Measurements from ENCODE around the gene DDIT4.
"Not testable (repeated sequence)": the region's sequence is repeated elsewhere in the genome, so short reads cannot be mapped to it uniquely, and the experiment has no call there.

DDIT4 gene

DNA sequence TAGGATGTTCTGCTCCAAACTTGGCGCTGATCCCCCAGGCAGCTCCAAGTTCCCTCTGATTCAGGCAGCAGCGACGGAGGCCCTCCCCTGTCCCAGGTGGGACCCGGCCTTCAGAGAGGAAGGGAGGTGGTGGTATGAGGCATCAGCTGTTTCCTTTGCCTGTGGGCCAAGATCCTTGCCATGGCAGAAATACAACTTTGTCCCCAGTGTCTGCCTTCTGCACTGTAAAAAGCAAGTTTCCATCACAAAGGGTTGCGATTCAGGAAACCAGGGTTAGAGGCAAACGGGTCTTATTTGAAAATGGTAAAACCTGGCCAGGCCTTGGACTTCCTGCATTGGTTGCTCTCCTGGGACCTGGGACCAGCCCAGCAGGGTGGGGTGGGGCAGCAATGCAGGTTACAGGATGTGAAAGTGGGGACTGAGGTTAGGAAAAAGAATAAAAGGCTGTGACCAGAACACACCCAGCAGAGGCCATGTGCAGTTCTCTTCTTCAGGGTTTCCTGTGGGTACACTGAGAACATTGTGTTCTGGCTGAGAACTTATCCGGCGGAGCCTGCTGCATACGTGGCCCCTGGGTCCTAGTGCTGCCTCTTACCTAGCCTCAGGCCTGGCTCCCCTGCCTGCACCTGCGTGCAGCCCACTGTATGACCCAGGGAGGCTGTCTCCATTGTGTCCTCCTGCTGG is 25.1 kb upstream of the DDIT4 start (continued):
- TF ChIP-seq ZNF565 (CRISPR knock-in tag; conservative IDR thresholded peaks at IDR 0.05; ENCODE audit: low read depth) = no peak
- TF ChIP-seq, protein P1, sequence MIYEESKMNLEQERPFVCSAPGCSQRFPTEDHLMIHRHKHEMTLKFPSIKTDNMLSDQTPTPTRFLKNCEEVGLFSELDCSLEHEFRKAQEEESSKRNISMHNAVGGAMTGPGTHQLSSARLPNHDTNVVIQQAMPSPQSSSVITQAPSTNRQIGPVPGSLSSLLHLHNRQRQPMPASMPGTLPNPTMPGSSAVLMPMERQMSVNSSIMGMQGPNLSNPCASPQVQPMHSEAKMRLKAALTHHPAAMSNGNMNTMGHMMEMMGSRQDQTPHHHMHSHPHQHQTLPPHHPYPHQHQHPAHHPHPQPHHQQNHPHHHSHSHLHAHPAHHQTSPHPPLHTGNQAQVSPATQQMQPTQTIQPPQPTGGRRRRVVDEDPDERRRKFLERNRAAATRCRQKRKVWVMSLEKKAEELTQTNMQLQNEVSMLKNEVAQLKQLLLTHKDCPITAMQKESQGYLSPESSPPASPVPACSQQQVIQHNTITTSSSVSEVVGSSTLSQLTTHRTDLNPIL (CRISPR knock-in tag; IDR thresholded peaks at IDR 0.05; ENCODE audit: low read depth) = no peak

DNA sequence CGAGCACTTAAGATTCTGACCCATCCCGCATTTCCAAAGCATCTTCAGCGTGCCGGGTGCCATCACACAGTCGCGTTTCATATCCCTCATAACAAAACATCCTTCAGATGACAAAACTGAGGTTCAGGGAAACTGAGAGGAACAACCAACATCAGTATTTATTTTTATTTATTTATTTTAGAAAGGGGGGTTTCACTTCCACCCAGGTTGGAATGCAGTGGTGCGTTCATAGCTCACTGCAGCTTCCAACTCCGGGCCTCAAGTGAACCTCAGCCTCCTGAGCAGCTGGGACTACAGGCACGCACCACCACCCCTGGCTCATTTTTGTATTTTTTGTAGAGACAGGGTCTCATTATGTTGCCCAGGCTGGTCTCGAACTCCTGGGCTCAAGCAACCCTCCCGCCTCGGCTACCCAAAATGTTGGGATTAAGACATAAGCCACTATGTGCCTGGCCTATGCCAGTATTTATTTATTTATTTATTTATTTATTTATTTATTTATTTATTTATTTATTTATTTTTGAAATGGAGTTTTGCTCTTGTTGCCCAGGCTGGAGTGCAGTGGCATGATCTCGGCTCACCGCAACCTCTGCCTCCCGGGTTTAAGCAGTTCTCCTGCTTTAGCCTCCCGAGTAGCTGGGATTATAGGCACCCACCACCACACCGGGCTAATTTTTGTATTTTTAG is 24.4 kb upstream of the DDIT4 start:
- ATAC-seq = not testable (repeated sequence)

DNA sequence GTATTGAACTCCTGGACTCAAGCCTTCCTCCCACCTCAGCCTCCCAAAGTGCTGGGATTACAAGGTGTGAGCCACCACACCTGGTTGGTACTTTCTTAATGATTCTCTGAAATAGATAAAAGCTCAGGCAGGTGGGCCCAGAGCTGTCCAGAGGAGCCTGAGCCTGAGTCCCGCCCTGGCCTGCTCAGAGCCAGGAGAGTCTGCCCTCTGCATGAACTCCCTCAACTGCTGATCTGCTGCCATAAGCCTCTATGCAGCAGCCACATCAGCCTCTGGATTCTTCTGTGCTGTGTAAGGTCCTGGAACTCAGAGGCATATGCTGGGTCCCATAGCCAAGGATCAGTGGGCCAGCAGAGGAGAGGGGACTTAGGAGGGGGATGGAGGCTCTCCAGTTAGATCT is 23.1 kb upstream of the DDIT4 start:
- TF ChIP-seq, protein P2, sequence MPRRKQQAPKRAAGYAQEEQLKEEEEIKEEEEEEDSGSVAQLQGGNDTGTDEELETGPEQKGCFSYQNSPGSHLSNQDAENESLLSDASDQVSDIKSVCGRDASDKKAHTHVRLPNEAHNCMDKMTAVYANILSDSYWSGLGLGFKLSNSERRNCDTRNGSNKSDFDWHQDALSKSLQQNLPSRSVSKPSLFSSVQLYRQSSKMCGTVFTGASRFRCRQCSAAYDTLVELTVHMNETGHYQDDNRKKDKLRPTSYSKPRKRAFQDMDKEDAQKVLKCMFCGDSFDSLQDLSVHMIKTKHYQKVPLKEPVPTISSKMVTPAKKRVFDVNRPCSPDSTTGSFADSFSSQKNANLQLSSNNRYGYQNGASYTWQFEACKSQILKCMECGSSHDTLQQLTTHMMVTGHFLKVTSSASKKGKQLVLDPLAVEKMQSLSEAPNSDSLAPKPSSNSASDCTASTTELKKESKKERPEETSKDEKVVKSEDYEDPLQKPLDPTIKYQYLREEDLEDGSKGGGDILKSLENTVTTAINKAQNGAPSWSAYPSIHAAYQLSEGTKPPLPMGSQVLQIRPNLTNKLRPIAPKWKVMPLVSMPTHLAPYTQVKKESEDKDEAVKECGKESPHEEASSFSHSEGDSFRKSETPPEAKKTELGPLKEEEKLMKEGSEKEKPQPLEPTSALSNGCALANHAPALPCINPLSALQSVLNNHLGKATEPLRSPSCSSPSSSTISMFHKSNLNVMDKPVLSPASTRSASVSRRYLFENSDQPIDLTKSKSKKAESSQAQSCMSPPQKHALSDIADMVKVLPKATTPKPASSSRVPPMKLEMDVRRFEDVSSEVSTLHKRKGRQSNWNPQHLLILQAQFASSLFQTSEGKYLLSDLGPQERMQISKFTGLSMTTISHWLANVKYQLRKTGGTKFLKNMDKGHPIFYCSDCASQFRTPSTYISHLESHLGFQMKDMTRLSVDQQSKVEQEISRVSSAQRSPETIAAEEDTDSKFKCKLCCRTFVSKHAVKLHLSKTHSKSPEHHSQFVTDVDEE (CRISPR knock-in tag; IDR thresholded peaks at IDR 0.05) = no peak
- ATAC-seq = peak; percentile 81

DNA sequence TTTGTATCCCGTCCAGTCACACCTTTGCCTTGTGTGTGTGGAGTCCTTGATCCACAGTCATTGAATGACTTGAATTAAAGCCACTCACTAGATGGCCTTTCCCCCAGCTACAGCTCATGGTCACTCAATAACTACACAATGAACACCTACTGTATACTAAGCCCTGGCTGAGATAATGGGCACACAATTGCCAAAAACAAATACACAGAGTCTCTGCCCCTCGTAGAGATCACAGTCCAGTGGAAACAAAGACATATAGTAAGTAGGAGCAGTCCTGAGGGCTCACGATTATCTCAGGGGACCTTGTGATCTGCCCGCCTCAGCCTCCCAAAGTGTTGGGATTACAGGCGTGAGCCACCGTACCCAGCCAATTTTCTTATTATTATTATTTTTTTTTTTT is 22.1 kb upstream of the DDIT4 start:
- TF ChIP-seq, protein P2 (CRISPR knock-in tag; IDR thresholded peaks at IDR 0.05) = no peak
- TF ChIP-seq ZFP3 (CRISPR knock-in tag; IDR thresholded peaks at IDR 0.05) (no peak), OSR1 (CRISPR knock-in tag; IDR thresholded peaks at IDR 0.05) (no peak), ZC3H10 (CRISPR knock-in tag; IDR thresholded peaks at IDR 0.05) (no peak), TOX (CRISPR knock-in tag; IDR thresholded peaks at IDR 0.05; ENCODE audit: borderline replicate concordance) (no peak), ZFP30 (CRISPR knock-in tag; IDR thresholded peaks at IDR 0.05) (no peak), TCF4 (CRISPR knock-in tag; IDR thresholded peaks at IDR 0.05; ENCODE audit: borderline replicate concordance) (no peak), ZNF565 (CRISPR knock-in tag; conservative IDR thresholded peaks at IDR 0.05; ENCODE audit: low read depth) (no peak), RARB (CRISPR knock-in tag; IDR thresholded peaks at IDR 0.05) (no peak), PPARA (CRISPR knock-in tag; IDR thresholded peaks at IDR 0.05; ENCODE audit: borderline replicate concordance) (no peak), ISL1 (CRISPR knock-in tag; IDR thresholded peaks at IDR 0.05) (no peak), SNAI2 (CRISPR knock-in tag; IDR thresholded peaks at IDR 0.05) (no peak), GLIS3 (CRISPR knock-in tag; IDR thresholded peaks at IDR 0.05) (no peak), BACH2 (CRISPR knock-in tag; IDR thresholded peaks at IDR 0.05; ENCODE audit: borderline replicate concordance) (no peak)
- TF ChIP-seq, protein P1 (CRISPR knock-in tag; IDR thresholded peaks at IDR 0.05; ENCODE audit: low read depth) = no peak
- ATAC-seq = no peak

DNA sequence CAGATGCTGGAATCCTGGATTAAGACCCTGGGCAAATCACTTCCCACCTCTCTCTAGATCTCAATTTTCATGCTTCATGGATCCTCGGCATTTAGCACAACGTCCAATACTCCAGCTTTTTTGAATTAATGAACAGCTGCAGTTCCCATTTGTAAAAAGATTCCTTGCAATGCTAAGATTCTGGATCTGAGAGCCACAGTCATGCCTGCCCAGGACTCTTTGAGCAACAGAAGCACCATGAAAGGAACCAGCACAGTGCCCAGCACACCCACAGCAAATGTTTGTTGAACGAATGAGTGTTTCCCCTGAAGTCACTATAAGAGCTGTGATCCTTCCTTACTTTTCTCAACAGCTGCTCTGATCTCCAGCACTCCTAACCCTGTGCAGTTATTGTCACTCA is 20.8 kb upstream of the DDIT4 start:
- ATAC-seq = no peak
- no peak for TF ChIP-seq TOX (CRISPR knock-in tag; IDR thresholded peaks at IDR 0.05; ENCODE audit: borderline replicate concordance)
- TF ChIP-seq, protein P2 (CRISPR knock-in tag; IDR thresholded peaks at IDR 0.05) = no peak
- no peak for TF ChIP-seq RARB (CRISPR knock-in tag; IDR thresholded peaks at IDR 0.05)
- TF ChIP-seq SNAI2 (CRISPR knock-in tag; IDR thresholded peaks at IDR 0.05) = no peak
- no peak for TF ChIP-seq ZFP30 (CRISPR knock-in tag; IDR thresholded peaks at IDR 0.05)
- no peak for TF ChIP-seq ZNF70 (CRISPR knock-in tag; IDR thresholded peaks at IDR 0.05)
- TF ChIP-seq CSDC2 (CRISPR knock-in tag; IDR thresholded peaks at IDR 0.05) = no peak
- no peak for TF ChIP-seq ZC3H10 (CRISPR knock-in tag; IDR thresholded peaks at IDR 0.05)
- TF ChIP-seq ARNTL (CRISPR knock-in tag; IDR thresholded peaks at IDR 0.05; ENCODE audit: borderline replicate concordance, low read depth) = no peak
- TF ChIP-seq, protein P1 (CRISPR knock-in tag; IDR thresholded peaks at IDR 0.05; ENCODE audit: low read depth) = no peak
- TF ChIP-seq BACH2 (CRISPR knock-in tag; IDR thresholded peaks at IDR 0.05; ENCODE audit: borderline replicate concordance) = no peak
- TF ChIP-seq ISL1 (CRISPR knock-in tag; IDR thresholded peaks at IDR 0.05) = no peak

Measured in SK-N-SH treated with all-trans-retinoic acid at 6 μM for 48 hours (cell line).